MM.1S (cell line): ENCODE measurements around the gene SCARF1.
A peak's percentile ranks its signal among the peaks of the same experiment; 100 is the strongest.

ENCODE experiments used
- DNase-seq: peaks from one replicate; pipeline ENCODE4 v3.0.0-alpha.2; 2015
- H2AFZ ChIP-seq: fragments of 300-600 bp; sonication (generic); 2 replicates; pipeline ENCODE4 v1.6.0; 2016; ENCODE audit warnings: antibody characterized with exemption, low read length
- H3F3A ChIP-seq: fragments of 300-600 bp; sonication (generic); 2 replicates; pipeline ENCODE4 v1.6.1; 2016; ENCODE audit warnings: mild to moderate bottlenecking, antibody characterized with exemption, low read length, moderate library complexity, mixed read lengths; ENCODE audit not compliant: insufficient read depth
- H3K27ac ChIP-seq: fragments of 300-600 bp; sonication (generic); 2 replicates; pipeline ENCODE4 v1.5.1; 2016; ENCODE audit warnings: mild to moderate bottlenecking, low read length
- H3K27me3 ChIP-seq: fragments of 300-600 bp; sonication (generic); replicated peaks from 2 replicates; pipeline ENCODE4 v1.6.0; 2016; ENCODE audit warnings: low read length; ENCODE audit not compliant: insufficient read depth
- H3K36me3 ChIP-seq: fragments of 300-600 bp; sonication (generic); replicated peaks from 2 replicates; pipeline ENCODE4 v1.6.1; 2016; ENCODE audit warnings: mild to moderate bottlenecking, low read length, mixed read lengths; ENCODE audit not compliant: insufficient read depth
- H3K4me1 ChIP-seq: fragments of 300-600 bp; sonication (generic); 2 replicates; pipeline ENCODE4 v1.6.1; 2016; ENCODE audit warnings: low read length, mixed read lengths
- H3K4me2 ChIP-seq: fragments of 300-600 bp; sonication (generic); 2 replicates; pipeline ENCODE4 v1.6.0; 2016; ENCODE audit warnings: low read depth, low read length
- H3K4me3 ChIP-seq: fragments of 300-600 bp; sonication (generic); 2 replicates; pipeline ENCODE4 v1.5.1; 2016; ENCODE audit warnings: low read length, mixed read lengths
- H3K79me2 ChIP-seq: fragments of 300-600 bp; sonication (generic); 2 replicates; pipeline ENCODE4 v1.6.1; 2016; ENCODE audit warnings: mixed run types, low read length, mixed read lengths
- H3K9ac ChIP-seq: fragments of 300-600 bp; sonication (generic); 2 replicates; pipeline ENCODE4 v1.6.1; 2016; ENCODE audit warnings: low read length, mixed read lengths
- H3K9me2 ChIP-seq: fragments of 300-600 bp; sonication (generic); replicated peaks from 2 replicates; pipeline ENCODE4 v1.6.1; 2016; ENCODE audit warnings: mild to moderate bottlenecking, low read length, mixed read lengths; ENCODE audit not compliant: insufficient read depth
- H3K9me3 ChIP-seq: fragments of 300-600 bp; sonication (generic); replicated peaks from 2 replicates; pipeline ENCODE4 v1.6.1; 2016; ENCODE audit warnings: mild to moderate bottlenecking, low read length, mixed read lengths; ENCODE audit not compliant: insufficient read depth
- H4K20me1 ChIP-seq: fragments of 300-600 bp; sonication (generic); 2 replicates; pipeline ENCODE4 v1.6.1; 2016; ENCODE audit warnings: mild to moderate bottlenecking, low read length, moderate library complexity, mixed read lengths; ENCODE audit not compliant: insufficient read depth
- EZH2 ChIP-seq: fragments of 300-600 bp; sonication (generic); optimal IDR thresholded peaks from 2 replicates; pipeline ENCODE3; 2017; ENCODE audit warnings: low read depth, mild to moderate bottlenecking, antibody characterized with exemption, low read length, mixed read lengths
- EZH2phosphoT487 ChIP-seq: fragments of 300-600 bp; sonication (generic); IDR thresholded peaks from 2 replicates; pipeline ENCODE4 v1.6.1; 2018; ENCODE audit warnings: antibody characterized with exemption, low read length
- TF ChIP-seq, protein P1 (sequence below): fragments of 300-600 bp; sonication (generic); IDR thresholded peaks from 2 replicates; pipeline ENCODE4 v1.5.1; 2016; ENCODE audit warnings: antibody characterized with exemption, low read length, mixed read lengths

SCARF1 gene

DNA sequence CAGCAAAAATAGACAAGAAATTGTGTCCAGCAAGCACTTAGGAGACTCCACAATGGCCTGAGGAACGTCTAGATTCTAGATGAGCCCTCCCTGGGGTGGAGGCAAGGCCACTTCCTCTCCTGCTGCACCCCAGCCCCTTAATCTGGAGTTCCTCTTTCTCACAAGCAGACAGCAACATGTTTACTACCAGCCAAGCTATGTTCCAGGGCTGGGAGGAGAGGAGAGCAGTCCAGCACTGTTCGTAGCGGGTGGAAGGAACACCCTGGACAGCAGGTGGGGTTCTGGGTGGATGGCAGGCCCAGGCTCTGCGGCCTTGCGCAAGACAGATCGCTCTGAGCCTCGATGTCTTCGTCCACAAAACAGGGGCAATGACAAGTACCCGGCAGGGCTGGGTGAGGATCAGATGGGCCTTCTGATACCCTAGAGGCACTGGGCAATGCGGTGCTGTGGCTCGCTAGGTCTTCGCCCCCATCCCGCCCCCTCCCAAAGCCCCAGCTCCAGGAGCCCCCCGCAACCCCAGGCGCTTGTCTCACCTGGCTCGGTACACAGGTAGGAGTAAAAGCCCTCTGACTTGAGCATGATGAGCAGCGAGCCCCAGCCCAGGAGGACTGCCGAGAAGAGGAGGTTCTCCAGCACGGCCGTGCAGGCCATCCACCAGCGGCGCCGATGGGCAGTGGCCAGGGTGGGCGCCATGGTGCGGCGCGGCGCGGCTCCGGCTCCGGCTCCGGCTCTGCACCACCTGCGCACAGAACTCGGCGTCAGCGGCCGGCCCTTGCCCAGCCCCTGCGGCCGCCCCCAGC, 18.1 kb downstream of the SCARF1 start:
- no peak overlapping the region for H3K27ac ChIP-seq
- no peaks in the 10 kb centered on the region for H3K9me2 ChIP-seq
- H3F3A ChIP-seq, result peaks cover 26% of the 10 kb centered on the region
- H3K9ac ChIP-seq, result peak overlapping the region; percentile 86; the same call in 1 of the 2 replicates
- no peak overlapping the region for H2AFZ ChIP-seq
- no peaks in the 10 kb centered on the region for H3K27me3 ChIP-seq
- H3K79me2 ChIP-seq, result no peaks in the 10 kb centered on the region
- peaks cover 27% of the 10 kb centered on the region for H3K4me1 ChIP-seq
- no peaks in the 10 kb centered on the region for H3K36me3 ChIP-seq
- no peak for DNase-seq
- TF ChIP-seq EZH2 (no peak), EZH2phosphoT487 (no peak)
- TF ChIP-seq, protein P1, sequence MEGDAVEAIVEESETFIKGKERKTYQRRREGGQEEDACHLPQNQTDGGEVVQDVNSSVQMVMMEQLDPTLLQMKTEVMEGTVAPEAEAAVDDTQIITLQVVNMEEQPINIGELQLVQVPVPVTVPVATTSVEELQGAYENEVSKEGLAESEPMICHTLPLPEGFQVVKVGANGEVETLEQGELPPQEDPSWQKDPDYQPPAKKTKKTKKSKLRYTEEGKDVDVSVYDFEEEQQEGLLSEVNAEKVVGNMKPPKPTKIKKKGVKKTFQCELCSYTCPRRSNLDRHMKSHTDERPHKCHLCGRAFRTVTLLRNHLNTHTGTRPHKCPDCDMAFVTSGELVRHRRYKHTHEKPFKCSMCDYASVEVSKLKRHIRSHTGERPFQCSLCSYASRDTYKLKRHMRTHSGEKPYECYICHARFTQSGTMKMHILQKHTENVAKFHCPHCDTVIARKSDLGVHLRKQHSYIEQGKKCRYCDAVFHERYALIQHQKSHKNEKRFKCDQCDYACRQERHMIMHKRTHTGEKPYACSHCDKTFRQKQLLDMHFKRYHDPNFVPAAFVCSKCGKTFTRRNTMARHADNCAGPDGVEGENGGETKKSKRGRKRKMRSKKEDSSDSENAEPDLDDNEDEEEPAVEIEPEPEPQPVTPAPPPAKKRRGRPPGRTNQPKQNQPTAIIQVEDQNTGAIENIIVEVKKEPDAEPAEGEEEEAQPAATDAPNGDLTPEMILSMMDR, result no peak
- no peaks in the 10 kb centered on the region for H3K9me3 ChIP-seq
- no peaks in the 10 kb centered on the region for H4K20me1 ChIP-seq
- H3K4me3 ChIP-seq, result peak overlapping the region; percentile 98
- peak overlapping the region; percentile 99 for H3K4me2 ChIP-seq

DNA sequence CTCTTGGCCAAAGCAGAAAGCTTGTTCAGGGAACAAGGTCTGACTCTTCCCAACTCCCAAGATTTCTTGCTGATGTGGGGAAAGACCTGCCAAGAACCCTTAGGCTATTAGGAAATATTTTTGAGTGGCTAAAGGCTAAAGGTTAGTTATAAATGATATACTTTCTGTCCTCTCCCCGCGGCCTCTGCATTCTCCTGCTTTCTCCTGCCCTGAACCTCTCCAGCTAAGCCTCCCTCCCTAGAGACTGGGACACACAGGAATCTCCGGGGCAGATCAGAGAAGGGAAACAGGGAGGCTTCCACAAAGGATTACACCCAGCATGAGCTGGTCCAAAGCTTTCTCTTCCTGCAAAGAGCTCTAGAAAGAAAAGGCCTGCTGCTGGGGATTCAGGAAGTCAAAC, 19.2 kb downstream of the SCARF1 start:
- H4K20me1 ChIP-seq, result no peaks in the 10 kb centered on the region
- no peak overlapping the region for H3K4me2 ChIP-seq
- no peak overlapping the region for H2AFZ ChIP-seq
- H3K9ac ChIP-seq, result no peak overlapping the region
- H3K27me3 ChIP-seq, result no peaks in the 10 kb centered on the region
- TF ChIP-seq EZH2 (no peak), EZH2phosphoT487 (no peak)
- TF ChIP-seq, protein P1, result no peak
- H3K79me2 ChIP-seq, result no peaks in the 10 kb centered on the region
- H3F3A ChIP-seq, result peaks cover 20% of the 10 kb centered on the region
- H3K9me2 ChIP-seq, result no peaks in the 10 kb centered on the region
- H3K4me3 ChIP-seq, result no peak overlapping the region
- DNase-seq, result no peak
- H3K4me1 ChIP-seq, result peaks cover 22% of the 10 kb centered on the region
- H3K27ac ChIP-seq, result no peak overlapping the region
- H3K9me3 ChIP-seq, result no peaks in the 10 kb centered on the region
- no peaks in the 10 kb centered on the region for H3K36me3 ChIP-seq

DNA sequence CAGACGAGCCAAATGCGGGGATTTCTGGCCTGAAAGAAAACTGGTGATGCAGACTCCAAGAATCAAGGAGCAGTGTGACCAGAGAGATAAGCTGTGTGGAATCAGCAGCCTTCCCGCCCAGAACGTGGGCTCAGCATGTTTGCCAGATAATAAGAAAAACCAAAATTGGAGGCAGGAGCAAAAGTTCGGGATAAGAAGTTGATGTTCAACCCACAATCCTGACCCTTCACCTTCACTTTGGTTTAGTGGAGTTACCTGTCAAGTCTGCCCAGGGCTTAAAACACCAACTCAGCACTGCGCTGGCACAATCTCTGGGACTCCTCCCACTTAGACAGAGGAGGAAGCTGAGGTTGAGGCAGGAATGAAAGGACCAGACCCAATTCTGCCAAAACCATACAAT, 20.0 kb downstream of the SCARF1 start:
- no peak overlapping the region for H3K27ac ChIP-seq
- peaks cover 16% of the 10 kb centered on the region for H3K4me1 ChIP-seq
- peaks cover 12% of the 10 kb centered on the region for H3F3A ChIP-seq
- H3K79me2 ChIP-seq, result no peaks in the 10 kb centered on the region
- no peak overlapping the region for H3K9ac ChIP-seq
- H3K36me3 ChIP-seq, result no peaks in the 10 kb centered on the region
- H3K4me3 ChIP-seq, result no peak overlapping the region
- no peak overlapping the region for H3K4me2 ChIP-seq
- H3K27me3 ChIP-seq, result no peaks in the 10 kb centered on the region
- no peak for TF ChIP-seq EZH2
- no peak for TF ChIP-seq EZH2phosphoT487
- TF ChIP-seq, protein P1, result no peak
- no peaks in the 10 kb centered on the region for H4K20me1 ChIP-seq
- no peak for DNase-seq
- H3K9me2 ChIP-seq, result no peaks in the 10 kb centered on the region
- no peak overlapping the region for H2AFZ ChIP-seq
- no peaks in the 10 kb centered on the region for H3K9me3 ChIP-seq
